IMR-90 (cell line): ENCODE measurements around the gene RIMBP2. TPM values are rescaled to one million over a fixed set of nuclear protein-coding genes. Genes with fewer than 3 reads are reported as not detected.

Experiments
- ATAC-seq: fragments of 200-7000 bp; cut with Tn5 transposase; 2 replicates; pipeline ENCODE4 v1.9.1; 2020; ENCODE audit warnings: low read depth, mild to moderate bottlenecking, moderate library complexity
- BruUV-seq: library from RNA; stranded (reverse); fragments of 400-500 nt; replicated peaks from 2 replicates; lab custom pipeline; 2021; lab: Mats Ljungman, UMichigan
- CTCF ChIA-PET: fragments of 300-600 bp; formaldehyde crosslinking; extraction: SDS; loops from one replicate; lab custom pipeline; 2021; ENCODE audit warnings: antibody characterized with exemption; lab: Yijun Ruan, JAX
- POLR2A ChIA-PET: fragments of 300-600 bp; sonication (Branson Sonifier 250); formaldehyde crosslinking; loops from one replicate; lab custom pipeline; 2022; ENCODE audit warnings: antibody characterized with exemption; ENCODE audit not compliant: unreplicated experiment; lab: Charles Lee
- DNase-seq: peaks from one replicate; pipeline ENCODE4 v3.0.0; 2013
- H2AFZ ChIP-seq: replicated peaks from 2 replicates; pipeline ENCODE3; 2013; ENCODE audit warnings: low read length, mild to moderate bottlenecking; ENCODE audit not compliant: poor library complexity
- H2AK5ac ChIP-seq: 2 replicates; pipeline ENCODE4 v1.6.1; 2013; ENCODE audit warnings: low read depth, low read length, inconsistent platforms
- H2AK9ac ChIP-seq: replicated peaks from 2 replicates; pipeline ENCODE3; 2013; ENCODE audit warnings: mild to moderate bottlenecking, low read depth, low read length, moderate library complexity; ENCODE audit not compliant: poor library complexity
- H2BK120ac ChIP-seq: 2 replicates; pipeline ENCODE4 v1.6.1; 2013; ENCODE audit warnings: low read depth, low read length, inconsistent platforms
- H2BK15ac ChIP-seq: 3 replicates; pipeline ENCODE4 v1.6.1; 2013; ENCODE audit warnings: low read depth, low read length, inconsistent platforms
- H2BK20ac ChIP-seq: 2 replicates; pipeline ENCODE4 v1.6.1; 2013; ENCODE audit warnings: low read depth, mild to moderate bottlenecking, inconsistent platforms, low read length, moderate library complexity
- H2BK5ac ChIP-seq: 2 replicates; pipeline ENCODE4 v1.6.1; 2013; ENCODE audit warnings: mild to moderate bottlenecking, low read depth, low read length, inconsistent platforms; ENCODE audit not compliant: poor library complexity, severe bottlenecking
- H3K14ac ChIP-seq: replicated peaks from 2 replicates; pipeline ENCODE4 v1.6.1; 2013; ENCODE audit warnings: low read depth, low read length, inconsistent platforms
- H3K18ac ChIP-seq: 2 replicates; pipeline ENCODE4 v1.6.1; 2013; ENCODE audit warnings: low read depth, low read length, control low read depth
- H3K23ac ChIP-seq: 2 replicates; pipeline ENCODE4 v1.6.1; 2013; ENCODE audit warnings: low read depth, low read length, inconsistent platforms
- H3K27ac ChIP-seq: 2 replicates; pipeline ENCODE4 v1.5.1; 2013; ENCODE audit warnings: mild to moderate bottlenecking, control low read depth, low read length; ENCODE audit not compliant: insufficient read depth
- H3K27me3 ChIP-seq: 2 replicates; pipeline ENCODE4 v1.6.1; 2013; ENCODE audit warnings: low read length; ENCODE audit not compliant: control insufficient read depth, insufficient read depth
- H3K36me3 ChIP-seq: 2 replicates; pipeline ENCODE4 v1.6.1; 2013; ENCODE audit warnings: low read length, mixed read lengths; ENCODE audit not compliant: control insufficient read depth, insufficient read depth
- H3K4ac ChIP-seq: 2 replicates; pipeline ENCODE4 v1.6.1; 2013; ENCODE audit warnings: low read depth, low read length, inconsistent platforms
- H3K4me1 ChIP-seq: 2 replicates; pipeline ENCODE4 v1.6.1; 2013; ENCODE audit warnings: low read length, mixed read lengths; ENCODE audit not compliant: control insufficient read depth, insufficient read depth
- H3K4me2 ChIP-seq: 2 replicates; pipeline ENCODE4 v1.6.1; 2013; ENCODE audit warnings: low read depth, mild to moderate bottlenecking, control low read depth, low read length, moderate library complexity
- H3K4me3 ChIP-seq: 2 replicates; pipeline ENCODE4 v1.5.1; 2013; ENCODE audit warnings: low read depth, mild to moderate bottlenecking, control low read depth, low read length, moderate library complexity; ENCODE audit not compliant: insufficient read depth
- H3K56ac ChIP-seq: 2 replicates; pipeline ENCODE4 v1.6.1; 2013; ENCODE audit warnings: low read length, inconsistent platforms; ENCODE audit not compliant: insufficient read depth; ENCODE audit errors: extremely low read depth
- H3K79me1 ChIP-seq, 2 experiments: 2 replicates each; pipeline ENCODE4 v1.6.1; 2013; ENCODE audit warnings: low read length in 2 of 2, inconsistent platforms in 1 of 2, low read depth in 1 of 2
- H3K9ac ChIP-seq: 2 replicates; pipeline ENCODE4 v1.6.1; 2013; ENCODE audit warnings: low read depth, low read length, control low read depth
- H3K9me1 ChIP-seq: 2 replicates; pipeline ENCODE4 v1.6.1; 2013; ENCODE audit warnings: low read length, inconsistent platforms; ENCODE audit not compliant: insufficient read depth
- H3K9me3 ChIP-seq: 2 replicates; pipeline ENCODE4 v1.6.1; 2013; ENCODE audit warnings: low read length; ENCODE audit not compliant: control insufficient read depth, insufficient read depth
- H4K20me1 ChIP-seq: 2 replicates; pipeline ENCODE4 v1.6.1; 2013; ENCODE audit warnings: low read length, inconsistent platforms; ENCODE audit not compliant: insufficient read depth
- H4K5ac ChIP-seq: 2 replicates; pipeline ENCODE4 v1.6.1; 2013; ENCODE audit warnings: mild to moderate bottlenecking, low read depth, low read length, control low read depth
- H4K8ac ChIP-seq, 2 experiments: 2 replicates each; pipeline ENCODE4 v1.6.1; 2013; ENCODE audit warnings: low read depth in 2 of 2, low read length in 2 of 2, control low read depth in 1 of 2, inconsistent platforms in 1 of 2
- H4K91ac ChIP-seq: 2 replicates; pipeline ENCODE4 v1.6.1; 2013; ENCODE audit warnings: low read depth, low read length, inconsistent platforms; ENCODE audit not compliant: insufficient read depth
- FOS ChIP-seq: fragments of 150-350 bp; IDR thresholded peaks from 2 replicates; pipeline ENCODE4 v1.6.1; 2016; ENCODE audit warnings: low read depth, low read length
- WGBS, 2 experiments: methylation state at CpG; one replicate each; pipeline versions ENCODE4 v1.1.5 to v1.1.7; 2013; ENCODE audit warnings: missing lambda C conversion rate in 2 of 2; ENCODE audit not compliant: insufficient read length in 1 of 2; ENCODE audit errors: extremely low coverage in 2 of 2; 5-methylcytosine and 5-hydroxymethylcytosine counted together
- dilution Hi-C: fragments of 300-500 bp; cut with HindIII; formaldehyde crosslinking; loops from one replicate; pipeline ENCODE4 v1.14.3; 2018; ENCODE audit warnings: low sequenced_read_pairs; ENCODE audit not compliant: unreplicated experiment
- in situ Hi-C: fragments of 300-500 bp; cut with MboI; formaldehyde crosslinking; loops from 3 replicates; pipeline ENCODE4 v1.14.3; 2019; ENCODE audit warnings: low sequenced_read_pairs, inconsistent platforms, mixed read lengths
- intact Hi-C: fragments of 100-400 bp; cut with micrococcal nuclease; formaldehyde crosslinking; loops from 2 replicates; pipeline ENCODE4 v1.10.0; 2022
- polyA plus RNA-seq, 3 experiments: library from polyadenylated mRNA; depleted of rRNA; stranded (reverse); fragments of >200 nt; gene quantifications; 2 replicates each; pipeline ENCODE4 v1.2.3, GENCODE V29; 2012; ENCODE audit warnings: low replicate concordance in 1 of 3
- total RNA-seq: library from RNA; depleted of rRNA; stranded (reverse); fragments of >200 nt; gene quantifications from 2 replicates; pipeline ENCODE4 v1.2.3, GENCODE V29; 2012
- TF ChIP-seq, protein P1 (sequence below): conservative IDR thresholded peaks from 2 replicates; pipeline ENCODE4 v1.5.1; 2012; ENCODE audit warnings: mild to moderate bottlenecking, low read depth, low read length, improper control_type of control experiment

Gene RIMBP2
- total and polyA plus RNA-seq, 2 of the 4 experiments (the other 2 are of a cell fraction) = not detected

DNA sequence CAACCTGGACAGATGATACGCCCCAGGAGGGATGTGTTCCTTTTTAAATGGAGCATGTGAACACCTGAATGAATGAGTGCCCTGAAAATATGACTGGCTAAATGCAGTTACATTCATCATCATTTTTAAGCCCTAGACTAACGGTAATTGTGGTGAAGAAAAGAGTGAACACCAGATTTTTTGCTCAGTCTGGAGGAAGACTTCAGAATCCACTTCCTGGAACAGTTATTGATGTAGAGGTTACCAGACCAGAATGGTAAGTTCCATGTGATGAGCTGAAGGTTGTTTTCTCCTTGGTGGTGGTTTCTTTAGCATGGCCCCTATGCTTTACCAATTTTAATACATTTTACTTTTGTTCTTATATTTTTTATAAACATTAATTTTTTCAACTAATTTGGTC is 349.1 kb downstream of the RIMBP2 start:
- Histone ChIP-seq H4K5ac (no peak overlapping the region), H2AK5ac (no peak overlapping the region), H3K18ac (no peak overlapping the region), H2AFZ (no peak overlapping the region), H3K4me3 (no peak overlapping the region), H3K79me1 (no peaks in the 10 kb centered on the region), H3K36me3 (no peaks in the 10 kb centered on the region), H3K9me1 (no peaks in the 10 kb centered on the region), H3K4ac (no peak overlapping the region), H4K8ac (no peak overlapping the region), H3K14ac (no peak overlapping the region), H4K91ac (no peak overlapping the region), H2BK15ac (no peak overlapping the region), H2BK20ac (no peak overlapping the region), H4K20me1 (no peaks in the 10 kb centered on the region), H3K9ac (no peak overlapping the region), H3K56ac (no peak overlapping the region), H3K9me3 (peaks cover 16% of the 10 kb centered on the region), H2BK120ac (no peak overlapping the region), H3K27me3 (no peaks in the 10 kb centered on the region), H3K4me1 (no peaks in the 10 kb centered on the region), H3K23ac (no peak overlapping the region), H3K27ac (no peak overlapping the region), H2BK5ac (no peak overlapping the region), H2AK9ac (no peak overlapping the region), H3K4me2 (no peak overlapping the region)
- BruUV-seq = no TSS peak
- WGBS, 2 experiments = no CpG with 5 or more reads among the region's 2 CpGs
- TF ChIP-seq FOS = no peak
- TF ChIP-seq, protein P1, sequence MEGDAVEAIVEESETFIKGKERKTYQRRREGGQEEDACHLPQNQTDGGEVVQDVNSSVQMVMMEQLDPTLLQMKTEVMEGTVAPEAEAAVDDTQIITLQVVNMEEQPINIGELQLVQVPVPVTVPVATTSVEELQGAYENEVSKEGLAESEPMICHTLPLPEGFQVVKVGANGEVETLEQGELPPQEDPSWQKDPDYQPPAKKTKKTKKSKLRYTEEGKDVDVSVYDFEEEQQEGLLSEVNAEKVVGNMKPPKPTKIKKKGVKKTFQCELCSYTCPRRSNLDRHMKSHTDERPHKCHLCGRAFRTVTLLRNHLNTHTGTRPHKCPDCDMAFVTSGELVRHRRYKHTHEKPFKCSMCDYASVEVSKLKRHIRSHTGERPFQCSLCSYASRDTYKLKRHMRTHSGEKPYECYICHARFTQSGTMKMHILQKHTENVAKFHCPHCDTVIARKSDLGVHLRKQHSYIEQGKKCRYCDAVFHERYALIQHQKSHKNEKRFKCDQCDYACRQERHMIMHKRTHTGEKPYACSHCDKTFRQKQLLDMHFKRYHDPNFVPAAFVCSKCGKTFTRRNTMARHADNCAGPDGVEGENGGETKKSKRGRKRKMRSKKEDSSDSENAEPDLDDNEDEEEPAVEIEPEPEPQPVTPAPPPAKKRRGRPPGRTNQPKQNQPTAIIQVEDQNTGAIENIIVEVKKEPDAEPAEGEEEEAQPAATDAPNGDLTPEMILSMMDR = no peak
- in situ Hi-C loops (no loop called here), intact Hi-C loops (no loop called here), dilution Hi-C loops (no loop called here)
- DNase-seq (no peak), ATAC-seq (no peak)
- ChIA-PET POLR2A (no interaction called here), CTCF (no interaction called here)
